OCI-LY3 (cell line): ENCODE data around the gene DCLK1.

ENCODE experiments used
- EZH2phosphoT487 ChIP-seq: fragments of 200-600 bp; shearing (Covaris generic); IDR thresholded peaks from 2 replicates; pipeline ENCODE4 v1.6.1; 2018; ENCODE audit warnings: antibody characterized with exemption, mixed run types, low read depth
- TF ChIP-seq, protein P1 (sequence below): fragments of 200-600, 300-600 bp; sonication (generic); IDR thresholded peaks from 2 replicates; pipeline ENCODE4 v1.5.1; 2014; ENCODE audit warnings: antibody characterized with exemption, low read length, low read depth

DNA sequence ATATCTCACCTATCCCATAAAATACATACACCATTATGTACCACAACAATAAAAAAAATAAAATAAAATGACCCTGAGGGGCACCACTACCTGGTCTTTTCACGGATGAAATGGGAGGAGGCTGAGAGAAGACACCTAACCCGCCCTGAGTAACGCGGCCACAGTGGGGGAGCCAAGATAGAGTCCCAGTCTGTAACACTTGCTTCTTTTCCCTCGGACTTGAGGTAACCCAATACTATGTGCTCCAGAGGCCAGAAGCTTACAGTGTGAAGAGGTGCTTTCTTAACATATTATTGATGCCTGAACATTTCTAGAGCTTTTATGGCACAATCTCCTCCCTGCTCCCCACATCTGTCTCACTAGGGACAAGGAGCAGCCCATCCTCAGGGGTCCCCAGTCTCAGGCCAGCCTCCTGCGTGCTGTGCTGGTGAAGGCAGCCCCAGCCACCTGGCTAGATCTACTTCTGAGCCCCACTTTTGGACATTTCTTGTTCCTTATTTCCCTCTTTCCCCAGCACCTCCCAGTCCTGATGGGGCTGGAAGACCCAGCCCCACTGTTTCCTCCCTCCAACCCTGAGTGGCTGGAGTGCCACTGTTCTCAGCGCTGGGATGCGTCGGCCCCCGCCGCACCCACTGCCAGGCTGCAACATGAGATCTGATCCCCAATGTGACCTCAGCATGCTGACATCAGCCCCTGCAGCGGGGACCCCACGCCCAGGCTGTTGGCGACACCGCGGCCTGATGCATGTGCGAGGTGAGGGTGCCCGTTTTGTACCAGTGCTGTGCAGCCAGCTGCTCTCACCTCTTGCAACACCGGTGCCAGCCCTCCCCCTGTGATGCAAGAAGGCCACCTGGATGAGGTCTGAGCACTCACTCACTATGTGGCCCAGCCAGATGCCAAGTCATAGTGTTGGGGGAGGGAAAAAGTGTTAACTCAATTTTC is 143.3 kb downstream of the DCLK1 start:
- TF ChIP-seq, protein P1, sequence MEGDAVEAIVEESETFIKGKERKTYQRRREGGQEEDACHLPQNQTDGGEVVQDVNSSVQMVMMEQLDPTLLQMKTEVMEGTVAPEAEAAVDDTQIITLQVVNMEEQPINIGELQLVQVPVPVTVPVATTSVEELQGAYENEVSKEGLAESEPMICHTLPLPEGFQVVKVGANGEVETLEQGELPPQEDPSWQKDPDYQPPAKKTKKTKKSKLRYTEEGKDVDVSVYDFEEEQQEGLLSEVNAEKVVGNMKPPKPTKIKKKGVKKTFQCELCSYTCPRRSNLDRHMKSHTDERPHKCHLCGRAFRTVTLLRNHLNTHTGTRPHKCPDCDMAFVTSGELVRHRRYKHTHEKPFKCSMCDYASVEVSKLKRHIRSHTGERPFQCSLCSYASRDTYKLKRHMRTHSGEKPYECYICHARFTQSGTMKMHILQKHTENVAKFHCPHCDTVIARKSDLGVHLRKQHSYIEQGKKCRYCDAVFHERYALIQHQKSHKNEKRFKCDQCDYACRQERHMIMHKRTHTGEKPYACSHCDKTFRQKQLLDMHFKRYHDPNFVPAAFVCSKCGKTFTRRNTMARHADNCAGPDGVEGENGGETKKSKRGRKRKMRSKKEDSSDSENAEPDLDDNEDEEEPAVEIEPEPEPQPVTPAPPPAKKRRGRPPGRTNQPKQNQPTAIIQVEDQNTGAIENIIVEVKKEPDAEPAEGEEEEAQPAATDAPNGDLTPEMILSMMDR = no peak
- TF ChIP-seq EZH2phosphoT487 = no peak
